ENCODE measurements around the gene ADAMTSL2.

The ADAMTSL2 gene

GRCh38 chr9:133575186-133576030, 40.9 kb downstream of the ADAMTSL2 start:
- DNase-seq (ENCODE audit: low read depth in 2 of 2): no peak

GRCh38 chr9:133576031-133576874, 41.7 kb downstream of the ADAMTSL2 start:
- DNase-seq (ENCODE audit: low read depth in 2 of 2): no peak

GRCh38 chr9:133576875-133577736, 42.6 kb downstream of the ADAMTSL2 start:
- DNase-seq (ENCODE audit: low read depth in 2 of 2): no peak

- DNase-seq (ENCODE audit: low read depth in 2 of 2): no peak
These were observed 43.2 kb downstream of the ADAMTSL2 start for GRCh38 chr9:133577737-133578112.

GRCh38 chr9:133578524-133579441, 44.3 kb downstream of the ADAMTSL2 start:
- no peak for DNase-seq (ENCODE audit: low read depth in 2 of 2)

GRCh38 chr9:133579601-133580418, 45.3 kb downstream of the ADAMTSL2 start:
- DNase-seq (ENCODE audit: low read depth in 2 of 2): no peak

- no peak for DNase-seq (ENCODE audit: low read depth in 2 of 2)
These were observed 45.9 kb downstream of the ADAMTSL2 start for GRCh38 chr9:133580419-133580738.

- no peak for DNase-seq (ENCODE audit: low read depth in 2 of 2)
These were observed 46.5 kb downstream of the ADAMTSL2 start for GRCh38 chr9:133581011-133581410.

- DNase-seq (ENCODE audit: low read depth in 2 of 2): no peak
These were observed 47.2 kb downstream of the ADAMTSL2 start for GRCh38 chr9:133581513-133582343.

GRCh38 chr9:133582501-133583045, 48.1 kb downstream of the ADAMTSL2 start:
- no peak for DNase-seq (ENCODE audit: low read depth in 2 of 2)

GRCh38 chr9:133583111-133583510, 48.6 kb downstream of the ADAMTSL2 start:
- DNase-seq (ENCODE audit: low read depth in 2 of 2): no peak

GRCh38 chr9:133583586-133583985, 49.1 kb downstream of the ADAMTSL2 start:
- no peak for DNase-seq (ENCODE audit: low read depth in 2 of 2)

GRCh38 chr9:133584167-133584558, 49.7 kb downstream of the ADAMTSL2 start:
- no peak for DNase-seq (ENCODE audit: low read depth in 2 of 2)

GRCh38 chr9:133584559-133585476, 50.3 kb downstream of the ADAMTSL2 start:
- no peak for DNase-seq (ENCODE audit: low read depth in 2 of 2)

GRCh38 chr9:133585481-133586351, 51.2 kb downstream of the ADAMTSL2 start:
- no peak for DNase-seq (ENCODE audit: low read depth in 2 of 2)

GRCh38 chr9:133587051-133587450, 52.5 kb downstream of the ADAMTSL2 start:
- DNase-seq (ENCODE audit: low read depth in 2 of 2): no peak

- DNase-seq (ENCODE audit: low read depth in 2 of 2): no peak
These were observed 53.0 kb downstream of the ADAMTSL2 start for GRCh38 chr9:133587466-133587865.

Data from stimulated activated CD4-positive, alpha-beta T cell treated with anti-CD3 and anti-CD28 coated beads, Interleukin-1b, Interleukin-23, amount 100 ng/mL, for 1 hour (primary cell).